Muscle of leg (tissue), 11 donors: ENCODE measurements around the gene CAPN1. TPM values are rescaled to one million over a fixed set of nuclear protein-coding genes. Genes with fewer than 3 reads are reported as not detected.

Experiments
- DNase-seq: peaks from one replicate; pipeline ENCODE4 v3.0.0; 2013
- H3K27ac ChIP-seq: one replicate; pipeline ENCODE4 v1.5.1; 2013; ENCODE audit warnings: mild to moderate bottlenecking, low read length, control low read depth
- H3K27me3 ChIP-seq: one replicate; pipeline ENCODE4 v1.6.1; 2013; ENCODE audit warnings: low read length; ENCODE audit not compliant: control insufficient read depth, insufficient read depth
- H3K36me3 ChIP-seq: one replicate; pipeline ENCODE4 v1.6.1; 2013; ENCODE audit warnings: low read length; ENCODE audit not compliant: control insufficient read depth, insufficient read depth
- H3K4me1 ChIP-seq: one replicate; pipeline ENCODE4 v1.6.1; 2013; ENCODE audit warnings: low read length; ENCODE audit not compliant: control insufficient read depth, insufficient read depth
- H3K4me3 ChIP-seq: one replicate; pipeline ENCODE4 v1.5.1; 2013; ENCODE audit warnings: low read length, control low read depth
- H3K9me3 ChIP-seq: replicated peaks from 2 replicates; pipeline ENCODE4 v1.6.1; 2013; ENCODE audit warnings: low read depth, low read length; ENCODE audit not compliant: control insufficient read depth
- WGBS: methylation state at CpG from one replicate; pipeline ENCODE4 v1.1.5; 2013; ENCODE audit warnings: missing lambda C conversion rate; ENCODE audit not compliant: insufficient coverage; 5-methylcytosine and 5-hydroxymethylcytosine counted together
- polyA plus RNA-seq, 8 donors: library from polyadenylated mRNA; unstranded; fragments of 120-200 nt; gene quantifications; one replicate each; pipeline versions ENCODE4 v1.2.1 to v1.2.3, GENCODE V29; 2013; ENCODE audit warnings: inconsistent platforms in 1 of 8, low replicate concordance in 1 of 8; ENCODE audit not compliant: insufficient read length in 8 of 8, insufficient read depth in 1 of 8
- total RNA-seq: library from RNA; stranded (reverse); fragments of 120-200 nt; gene quantifications from one replicate; pipeline ENCODE4 v1.2.4, GENCODE V29; 2013

The CAPN1 gene
- total and polyA plus RNA-seq, 9 donors = 46.7 to 90.2 (median 78.8) TPM

DNA sequence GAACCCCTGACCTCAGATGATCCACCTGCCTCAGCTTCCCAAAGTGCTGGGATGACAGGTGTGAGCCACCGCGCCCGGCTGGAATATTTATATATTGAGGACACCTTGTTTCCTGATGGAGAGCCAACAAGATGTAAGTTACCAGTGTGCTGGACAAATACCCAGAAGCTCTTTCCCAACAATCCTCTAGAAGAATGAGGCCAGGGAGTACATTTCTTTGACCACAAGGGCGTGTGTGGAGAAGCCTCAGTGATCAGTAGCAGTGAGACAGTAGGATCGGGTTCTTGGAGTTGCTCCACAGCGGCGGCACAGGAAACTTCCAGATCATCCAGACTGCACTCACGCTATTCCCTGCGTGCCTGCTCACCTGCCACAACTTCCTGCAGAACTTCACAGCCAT lies 69.7 kb downstream of the CAPN1 start:
- WGBS = 75% methylated on average over 5 of the region's 9 CpGs
- H3K27me3 ChIP-seq = no peaks in the 10 kb centered on the region

DNA sequence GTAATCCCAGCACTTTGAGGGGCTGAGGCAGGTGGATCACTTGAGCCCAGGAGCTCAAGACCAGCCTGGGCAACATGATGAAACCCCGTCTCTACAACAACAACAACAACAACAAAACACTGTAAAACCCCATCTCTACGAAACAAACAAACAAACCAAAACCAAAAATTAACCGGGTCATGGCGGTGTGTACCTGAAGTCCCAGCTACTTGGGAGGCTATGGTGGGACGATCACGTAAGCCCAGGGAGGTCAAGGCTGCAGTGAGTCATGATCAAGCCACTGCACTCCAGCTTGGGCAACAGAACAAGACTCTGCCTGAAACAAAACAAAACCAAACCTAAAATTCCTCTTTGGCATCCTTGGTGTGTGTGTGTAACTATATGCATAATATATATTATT lies 73.0 kb downstream of the CAPN1 start:
- no peaks in the 10 kb centered on the region for H3K4me1 ChIP-seq
- H3K27ac ChIP-seq = no peak overlapping the region
- no peaks in the 10 kb centered on the region for H3K27me3 ChIP-seq
- no peak for DNase-seq
- no peaks in the 10 kb centered on the region for H3K36me3 ChIP-seq
- WGBS = no CpG with 5 or more reads among the region's 6 CpGs
- no peaks in the 10 kb centered on the region for H3K9me3 ChIP-seq
- no peak overlapping the region for H3K4me3 ChIP-seq

More for the DNA sequence above, 69.7 kb downstream of the CAPN1 start:
- Histone ChIP-seq H3K9me3 (no peaks in the 10 kb centered on the region), H3K4me1 (no peaks in the 10 kb centered on the region), H3K27ac (no peak overlapping the region), H3K36me3 (no peaks in the 10 kb centered on the region), H3K4me3 (no peak overlapping the region)
- DNase-seq = no peak

DNA sequence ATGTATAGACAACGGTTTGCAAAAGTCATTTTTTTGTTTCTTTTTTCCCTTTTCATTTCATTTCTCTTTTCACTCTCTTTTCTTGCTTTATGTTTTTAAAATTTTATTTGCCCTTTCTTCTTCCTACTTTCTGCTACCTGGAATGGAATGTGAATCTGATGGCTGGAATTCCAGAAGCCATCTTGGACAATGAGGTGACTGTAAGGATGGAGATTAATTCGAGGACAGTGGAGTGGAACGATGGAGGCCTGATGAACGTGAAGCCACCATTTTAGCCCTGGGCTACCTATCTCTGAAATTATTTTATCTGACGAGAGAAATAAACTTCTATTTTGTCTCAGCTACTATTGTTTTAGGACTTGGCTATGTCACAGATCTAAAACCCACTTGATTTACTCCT lies 77.3 kb downstream of the CAPN1 start:
- no peaks in the 10 kb centered on the region for H3K36me3 ChIP-seq
- DNase-seq = no peak
- peaks cover 14% of the 10 kb centered on the region for H3K4me1 ChIP-seq
- no peaks in the 10 kb centered on the region for H3K9me3 ChIP-seq
- no peak overlapping the region for H3K4me3 ChIP-seq
- no CpG with 5 or more reads among the region's 5 CpGs for WGBS
- no peak overlapping the region for H3K27ac ChIP-seq
- no peaks in the 10 kb centered on the region for H3K27me3 ChIP-seq

DNA sequence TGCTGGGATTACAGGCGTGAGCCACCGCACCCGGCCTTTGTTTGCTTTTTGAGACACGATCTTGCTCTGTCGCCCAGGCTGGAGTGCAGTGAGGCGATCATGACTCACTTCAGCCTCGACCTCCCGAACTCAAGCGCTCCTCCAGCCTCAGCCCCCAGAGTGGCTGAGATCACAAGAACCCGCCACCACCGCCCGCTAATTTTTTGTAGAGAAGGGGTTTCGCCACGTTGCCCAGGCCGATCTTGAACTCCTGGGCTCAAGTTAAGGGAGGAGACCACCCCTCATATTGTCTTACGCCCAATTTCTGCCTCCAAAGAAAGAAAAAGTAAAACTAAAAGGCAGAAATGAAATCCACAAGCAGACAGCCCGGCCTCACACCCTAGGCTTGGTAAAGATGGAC lies 78.6 kb downstream of the CAPN1 start:
- Histone ChIP-seq H3K27me3 (no peaks in the 10 kb centered on the region), H3K36me3 (no peaks in the 10 kb centered on the region), H3K4me1 (peaks cover 14% of the 10 kb centered on the region), H3K27ac (no peak overlapping the region), H3K4me3 (no peak overlapping the region), H3K9me3 (no peaks in the 10 kb centered on the region)
- no peak for DNase-seq
- 98% methylated on average over 9 of the region's 17 CpGs for WGBS

DNA sequence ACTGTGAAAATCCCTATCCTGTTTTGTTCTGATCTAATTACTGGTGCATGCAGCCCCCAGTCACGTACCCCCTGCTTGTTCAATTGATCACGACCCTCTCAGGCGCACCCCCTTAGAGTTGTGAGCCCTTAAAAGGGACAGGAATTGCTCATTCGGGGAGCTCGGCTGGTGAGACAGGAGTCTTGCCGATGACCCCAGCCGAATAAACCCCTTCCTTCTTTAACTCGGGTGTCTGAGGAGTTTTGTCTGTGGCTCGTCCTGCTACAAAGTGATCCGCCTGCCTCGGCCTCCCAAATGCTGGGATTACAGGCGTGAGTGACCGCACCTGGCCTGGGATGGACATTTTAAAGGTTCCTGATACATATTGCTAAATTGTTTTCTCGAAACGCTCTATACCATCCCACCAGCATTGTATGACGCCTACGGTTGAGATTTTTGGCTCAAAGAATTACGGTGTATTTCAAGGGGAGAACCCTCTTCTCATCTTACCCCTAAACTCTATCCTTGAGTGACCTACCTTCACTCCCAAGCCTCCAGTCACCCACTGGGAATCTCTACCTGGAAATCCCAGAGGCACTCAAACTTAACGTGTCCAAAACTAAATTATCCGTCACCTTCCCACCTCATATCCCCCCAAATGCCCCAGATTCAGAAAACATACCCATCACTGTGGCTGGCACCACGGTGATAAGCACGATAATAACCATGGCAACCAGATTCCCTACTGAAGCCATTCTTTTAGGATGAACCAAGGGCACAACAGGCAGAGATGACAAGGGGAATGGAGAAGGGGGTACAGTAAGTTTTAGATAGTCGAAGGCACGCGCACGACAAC lies 79.2 kb downstream of the CAPN1 start:
- no peaks in the 10 kb centered on the region for H3K9me3 ChIP-seq
- H3K36me3 ChIP-seq = no peaks in the 10 kb centered on the region
- no peak for DNase-seq
- peak overlapping the region; percentile 63 for H3K4me3 ChIP-seq
- WGBS = 63% methylated on average over 14 of the region's 26 CpGs
- H3K27ac ChIP-seq = peak overlapping the region; percentile 77
- H3K4me1 ChIP-seq = peaks cover 14% of the 10 kb centered on the region
- no peaks in the 10 kb centered on the region for H3K27me3 ChIP-seq

Other genes starting within 250 kb of the CAPN1 start
- gene GPHA2, start 246.0 kb upstream of the CAPN1 start, total RNA-seq = not detected
- under 1 TPM in 4 of 8 donors, not detected in 4; 0.15 to 0.53 (median 0.24) TPM for gene GPHA2, start 246.0 kb upstream of the CAPN1 start, polyA plus RNA-seq
- not detected for gene MAJIN, start 209.8 kb upstream of the CAPN1 start, total RNA-seq
- not detected for gene MAJIN, start 209.8 kb upstream of the CAPN1 start, polyA plus RNA-seq
- gene BATF2, start 185.0 kb upstream of the CAPN1 start, total RNA-seq = 0.62 TPM
- gene BATF2, start 185.0 kb upstream of the CAPN1 start, polyA plus RNA-seq = 1 to 10 TPM in 4 of 8 donors, under 1 TPM in 4; 0.84 to 1.9 (median 1.1) TPM
- 84.6 TPM for gene ARL2, start 167.8 kb upstream of the CAPN1 start, total RNA-seq
- gene ARL2, start 167.8 kb upstream of the CAPN1 start, polyA plus RNA-seq = 100 to 1,000 TPM in 1 of 8 donors, 10 to 100 TPM in 7; 80.5 to 101 (median 89.1) TPM
- gene SNX15, start 154.5 kb upstream of the CAPN1 start, total RNA-seq = 18.3 TPM
- gene SNX15, start 154.5 kb upstream of the CAPN1 start, polyA plus RNA-seq = 10 to 100 TPM; 19.6 to 29.6 (median 23.2) TPM
- 6.7 TPM for gene SAC3D1, start 140.7 kb upstream of the CAPN1 start, total RNA-seq
- gene SAC3D1, start 140.7 kb upstream of the CAPN1 start, polyA plus RNA-seq = 10 to 100 TPM; 12.5 to 16.0 (median 15.1) TPM
- gene NAALADL1, start 123.4 kb upstream of the CAPN1 start, total RNA-seq = 13.6 TPM
- 10 to 100 TPM in 5 of 8 donors, 1 to 10 TPM in 3; 6.2 to 14.0 (median 10.7) TPM for gene NAALADL1, start 123.4 kb upstream of the CAPN1 start, polyA plus RNA-seq
- 6.6 TPM for gene CDCA5, start 97.9 kb upstream of the CAPN1 start, total RNA-seq
- 10 to 100 TPM in 7 of 8 donors, 1 to 10 TPM in 1; 9.7 to 17.0 (median 14.4) TPM for gene CDCA5, start 97.9 kb upstream of the CAPN1 start, polyA plus RNA-seq
- 23.2 TPM for gene ZFPL1, start 97.7 kb upstream of the CAPN1 start, total RNA-seq
- gene ZFPL1, start 97.7 kb upstream of the CAPN1 start, polyA plus RNA-seq = 10 to 100 TPM; 20.6 to 26.3 (median 24.0) TPM
- 109 TPM for gene VPS51, start 85.7 kb upstream of the CAPN1 start, total RNA-seq
- 100 to 1,000 TPM; 128 to 147 (median 136) TPM for gene VPS51, start 85.7 kb upstream of the CAPN1 start, polyA plus RNA-seq
- gene TM7SF2, start 70.1 kb upstream of the CAPN1 start, total RNA-seq = 6.5 TPM
- gene TM7SF2, start 70.1 kb upstream of the CAPN1 start, polyA plus RNA-seq = 10 to 100 TPM in 1 of 8 donors, 1 to 10 TPM in 7; 4.1 to 14.4 (median 7.5) TPM
- gene ZNHIT2, start 64.2 kb upstream of the CAPN1 start, total RNA-seq = 5.1 TPM
- gene ZNHIT2, start 64.2 kb upstream of the CAPN1 start, polyA plus RNA-seq = 1 to 10 TPM; 4.2 to 6.0 (median 4.8) TPM
- 998 TPM for gene FAU, start 59.8 kb upstream of the CAPN1 start, total RNA-seq
- gene FAU, start 59.8 kb upstream of the CAPN1 start, polyA plus RNA-seq = 1,000 to 10,000 TPM in 7 of 8 donors, 100 to 1,000 TPM in 1; 971 to 1,242 (median 1,085) TPM
- 30.3 TPM for gene MRPL49, start 59.6 kb upstream of the CAPN1 start, total RNA-seq
- 10 to 100 TPM; 19.5 to 31.1 (median 25.4) TPM for gene MRPL49, start 59.6 kb upstream of the CAPN1 start, polyA plus RNA-seq
- gene SYVN1, start 47.4 kb upstream of the CAPN1 start, total RNA-seq = 10.0 TPM
- gene SYVN1, start 47.4 kb upstream of the CAPN1 start, polyA plus RNA-seq = 10 to 100 TPM; 31.1 to 53.4 (median 41.1) TPM
- gene SPDYC, start 11.7 kb upstream of the CAPN1 start, total RNA-seq = not detected
- gene SPDYC, start 11.7 kb upstream of the CAPN1 start, polyA plus RNA-seq = under 1 TPM in 1 of 8 donors, not detected in 7; 0.16 TPM
- gene POLA2, start 80.0 kb downstream of the CAPN1 start, total RNA-seq = 18.8 TPM
- gene POLA2, start 80.0 kb downstream of the CAPN1 start, polyA plus RNA-seq = 10 to 100 TPM; 35.4 to 64.7 (median 51.6) TPM
- 20.8 TPM for gene CDC42EP2, start 132.9 kb downstream of the CAPN1 start, total RNA-seq
- 10 to 100 TPM; 26.9 to 42.4 (median 35.4) TPM for gene CDC42EP2, start 132.9 kb downstream of the CAPN1 start, polyA plus RNA-seq
- 31.0 TPM for gene DPF2, start 151.9 kb downstream of the CAPN1 start, total RNA-seq
- 10 to 100 TPM; 43.9 to 62.4 (median 52.2) TPM for gene DPF2, start 151.9 kb downstream of the CAPN1 start, polyA plus RNA-seq
- 0.22 TPM for gene TIGD3, start 172.8 kb downstream of the CAPN1 start, total RNA-seq
- gene TIGD3, start 172.8 kb downstream of the CAPN1 start, polyA plus RNA-seq = under 1 TPM; 0.12 to 0.32 (median 0.20) TPM
- 5.0 TPM for gene SLC25A45, start 200.7 kb downstream of the CAPN1 start, total RNA-seq
- gene SLC25A45, start 200.7 kb downstream of the CAPN1 start, polyA plus RNA-seq = 1 to 10 TPM; 4.0 to 8.3 (median 5.3) TPM
- gene FRMD8, start 204.7 kb downstream of the CAPN1 start, total RNA-seq = 8.8 TPM
- 10 to 100 TPM in 6 of 8 donors, 1 to 10 TPM in 2; 8.2 to 12.4 (median 10.3) TPM for gene FRMD8, start 204.7 kb downstream of the CAPN1 start, polyA plus RNA-seq
- gene NEAT1, start 240.9 kb downstream of the CAPN1 start, total RNA-seq = 15.6 TPM
- gene NEAT1, start 240.9 kb downstream of the CAPN1 start, polyA plus RNA-seq = 100 to 1,000 TPM in 2 of 8 donors, 10 to 100 TPM in 6; 36.3 to 203 (median 72.2) TPM